NCI-H2107 treated with DMSO at 0.1 percent for 48 hours (cell line): ENCODE data around the gene APRT.
A peak's percentile ranks its signal among the peaks of the same experiment; 100 is the strongest.
"Not testable (repeated sequence)": the region's sequence is repeated elsewhere in the genome, so short reads cannot be mapped to it uniquely, and the experiment has no call there.

ENCODE experiments used
- DNase-seq: peaks from one replicate; lab custom pipeline; 2025; ENCODE audit not compliant: unreplicated experiment; lab: John Stamatoyannopoulos, UW

The APRT gene

DNA sequence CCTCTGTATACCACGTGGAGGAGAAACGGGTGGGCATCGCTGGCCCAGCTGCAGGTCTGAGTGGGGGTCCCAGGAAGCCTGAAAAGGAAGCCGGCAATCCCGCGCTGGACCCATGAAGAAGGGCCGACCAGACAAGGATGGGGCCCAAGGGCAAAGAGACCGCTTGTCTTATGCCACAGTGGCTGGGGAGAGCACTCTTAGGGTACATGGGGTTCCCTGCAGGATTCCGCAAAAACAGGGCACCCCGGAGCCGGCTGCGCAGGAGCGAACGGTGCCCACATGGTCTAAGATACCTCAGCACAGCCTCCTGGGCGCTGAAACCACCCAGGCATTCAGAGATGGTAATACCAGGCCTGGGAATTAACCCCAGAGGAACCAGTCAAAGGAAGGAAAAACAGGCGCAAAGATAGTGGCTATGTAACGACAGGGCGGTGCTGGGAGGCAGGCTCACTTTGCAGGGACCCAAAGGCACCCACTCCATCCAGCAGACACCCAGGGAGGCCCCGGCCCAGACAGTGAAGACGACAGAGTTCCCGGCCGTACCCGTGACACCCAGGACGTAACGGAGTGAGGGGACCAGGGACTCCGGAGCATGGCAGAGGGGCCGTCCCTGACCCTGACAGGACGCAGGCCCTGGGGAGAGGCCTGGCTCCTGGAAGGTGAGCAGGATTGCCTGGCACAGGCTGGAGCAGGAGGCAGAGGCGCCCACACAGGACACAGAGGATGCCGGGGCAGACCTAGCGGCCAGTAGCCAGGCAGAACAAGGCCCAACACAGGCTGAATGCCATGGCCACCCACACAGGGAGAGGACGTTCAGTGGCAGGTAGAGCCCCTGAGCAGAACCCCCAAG lies 37.0 kb downstream of the APRT start:
- DNase-seq: no peak

- DNase-seq: no peak
These were observed 37.9 kb downstream of the APRT start for GRCh38 chr16:88773812-88774291.

GRCh38 chr16:88772871-88773811 lies 38.6 kb downstream of the APRT start:
- DNase-seq: no peak

GRCh38 chr16:88771781-88772180 lies 39.9 kb downstream of the APRT start:
- DNase-seq: not testable (repeated sequence)

GRCh38 chr16:88771294-88771772 lies 40.4 kb downstream of the APRT start:
- DNase-seq: no peak

DNA sequence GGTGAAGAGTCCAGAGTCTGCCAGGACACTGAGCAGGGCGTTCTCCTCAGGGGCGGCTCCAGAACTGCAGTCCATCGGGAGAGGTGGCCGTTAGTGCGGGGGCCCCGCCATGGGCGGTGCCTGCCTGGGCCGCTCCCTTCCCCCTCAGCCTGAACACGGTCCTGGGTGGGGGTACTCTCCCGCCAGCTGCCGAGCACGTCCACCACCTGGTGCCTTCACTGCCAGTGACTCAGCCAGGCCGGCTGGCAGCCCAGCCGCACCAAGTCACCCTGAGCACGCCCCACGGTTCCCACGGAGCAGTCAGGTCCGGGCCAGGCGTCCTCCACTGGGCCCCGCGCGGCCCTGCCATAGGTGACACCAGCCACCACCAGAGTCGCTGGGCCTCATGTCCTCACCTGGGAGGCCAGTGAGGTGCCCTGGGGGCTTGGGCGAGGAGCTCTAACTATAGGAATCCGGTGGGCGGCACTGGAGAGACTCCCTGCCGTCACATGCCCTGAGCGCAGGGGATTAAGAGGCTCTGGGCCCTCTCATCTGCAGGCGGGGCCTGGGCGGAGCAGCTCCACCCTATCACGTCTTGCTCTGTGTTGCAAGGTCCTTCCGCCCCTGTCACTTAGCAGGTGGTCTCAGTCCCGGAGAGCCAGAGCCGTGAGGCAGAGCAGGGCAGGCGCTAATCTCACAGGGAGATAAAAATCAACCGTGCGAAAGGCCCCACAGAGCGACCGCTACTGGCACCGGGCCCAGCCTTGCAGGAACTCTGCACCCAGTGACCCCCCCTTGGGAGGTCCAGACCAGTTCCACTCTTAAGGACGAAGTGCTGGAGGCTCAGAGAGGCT lies 41.1 kb downstream of the APRT start:
- DNase-seq: peak; percentile 9

DNA sequence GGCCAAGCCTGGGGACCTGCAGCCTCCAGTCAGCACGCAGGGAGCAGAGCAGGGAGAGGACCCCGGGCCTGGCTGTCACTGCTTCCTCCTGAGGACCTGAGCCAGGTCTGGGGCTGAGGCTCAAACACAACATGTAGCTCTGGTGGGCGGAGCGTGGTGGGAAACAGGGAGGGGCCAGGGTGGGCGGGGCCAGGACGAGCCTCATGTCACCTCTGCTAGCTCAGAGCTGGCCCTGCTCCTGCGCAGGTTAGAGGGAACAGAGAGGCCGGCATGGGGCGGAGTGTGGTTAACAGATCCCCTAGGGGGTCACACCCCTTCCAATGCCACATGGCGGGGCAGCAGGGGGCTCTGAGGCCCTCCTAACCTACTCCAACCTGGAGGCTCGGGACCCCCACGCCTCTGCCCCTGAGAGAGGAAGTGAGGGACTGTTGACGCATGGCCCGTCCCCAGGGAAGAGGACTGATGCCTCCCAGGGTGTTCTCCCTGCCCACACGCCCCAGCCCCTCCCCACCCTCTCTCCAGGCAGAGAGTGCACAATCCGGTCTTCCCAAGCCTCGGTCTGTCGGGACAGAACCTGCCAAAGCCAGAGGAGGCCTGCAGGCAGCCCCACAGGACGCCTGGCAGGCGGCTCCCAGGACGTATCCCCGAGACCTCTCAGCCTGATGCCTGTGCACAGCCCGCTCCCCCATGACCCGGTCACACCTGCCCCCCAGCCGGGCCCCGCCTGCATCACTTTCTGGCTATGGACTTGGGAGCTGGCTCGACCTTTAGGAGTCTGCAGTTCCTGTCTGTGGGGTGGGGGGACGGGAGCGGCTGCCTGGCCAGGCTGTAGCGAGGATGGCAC lies 41.9 kb downstream of the APRT start:
- peak; percentile 28 for DNase-seq

GRCh38 chr16:88768071-88768783 lies 43.5 kb downstream of the APRT start:
- DNase-seq: no peak

DNA sequence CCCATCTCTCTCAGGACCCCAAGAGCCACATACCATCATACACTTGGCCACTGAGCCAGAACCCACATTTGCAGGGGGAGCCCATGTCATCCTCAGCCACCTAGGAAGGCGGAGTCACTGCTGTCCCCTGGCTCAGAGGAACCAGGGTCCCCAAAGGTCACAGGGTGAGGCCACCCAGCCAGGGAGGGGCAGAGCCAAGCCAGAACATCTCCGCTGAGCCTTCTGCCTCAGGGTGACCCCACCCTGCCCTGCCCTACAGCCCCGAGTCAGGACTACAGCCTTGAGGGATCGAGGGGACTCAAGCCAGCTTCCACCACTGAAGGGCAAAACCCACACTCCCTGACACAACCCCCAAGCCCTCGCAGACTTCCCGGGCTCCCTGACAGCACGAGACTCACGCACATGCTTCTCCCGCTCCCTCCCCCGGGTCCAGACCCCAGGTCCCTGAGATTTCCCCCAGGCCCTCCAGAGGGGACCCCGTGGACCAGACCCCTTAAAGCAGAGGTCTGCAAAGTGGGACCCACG lies 44.1 kb downstream of the APRT start:
- DNase-seq: no peak

DNA sequence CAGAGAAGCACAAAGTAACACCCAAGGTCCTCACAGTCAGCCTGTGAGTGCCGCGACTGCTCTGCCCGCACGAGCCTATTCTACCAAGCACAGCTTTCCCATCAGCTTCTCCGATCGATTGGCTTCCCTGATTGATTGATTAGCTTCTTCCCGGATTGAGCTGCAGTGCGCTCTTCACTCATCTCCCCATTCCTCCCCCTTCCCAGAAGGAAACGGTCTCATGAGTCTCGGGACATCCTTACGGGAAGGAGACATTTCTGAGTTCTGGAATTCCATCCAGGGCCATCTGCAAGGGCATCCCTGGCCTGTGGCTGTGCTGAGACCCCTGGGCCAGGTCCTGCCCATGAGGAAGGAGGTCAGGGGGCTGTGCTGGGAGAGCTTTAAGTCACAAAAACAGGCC lies 44.8 kb downstream of the APRT start:
- DNase-seq: no peak

- no peak for DNase-seq
These were observed 46.8 kb downstream of the APRT start for GRCh38 chr16:88764913-88765349.

DNA sequence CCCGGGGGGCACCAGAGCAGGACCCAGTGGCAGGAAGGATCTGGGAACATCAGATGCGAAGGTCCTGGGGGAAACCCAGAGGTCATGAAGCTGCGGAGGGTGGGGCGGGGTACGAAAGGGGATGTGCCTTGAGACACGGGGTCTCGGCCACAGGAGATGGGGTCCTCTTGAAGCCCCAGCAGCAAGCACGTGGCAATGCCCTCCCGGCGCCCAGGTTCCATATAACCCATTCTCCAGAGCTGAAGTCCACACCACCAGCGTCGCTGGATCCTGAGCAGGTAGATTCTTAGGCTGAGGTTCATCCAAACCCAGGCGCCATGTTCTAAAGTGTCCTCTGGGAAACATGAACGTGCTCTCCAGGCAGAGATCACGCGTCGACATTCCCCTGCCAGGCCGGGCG lies 47.6 kb downstream of the APRT start:
- no peak for DNase-seq

- no peak for DNase-seq
These were observed 48.1 kb downstream of the APRT start for GRCh38 chr16:88763502-88764053.

- no peak for DNase-seq
These were observed 48.8 kb downstream of the APRT start for GRCh38 chr16:88762941-88763340.

- no peak for DNase-seq
These were observed 49.4 kb downstream of the APRT start for GRCh38 chr16:88762258-88762870.

DNA sequence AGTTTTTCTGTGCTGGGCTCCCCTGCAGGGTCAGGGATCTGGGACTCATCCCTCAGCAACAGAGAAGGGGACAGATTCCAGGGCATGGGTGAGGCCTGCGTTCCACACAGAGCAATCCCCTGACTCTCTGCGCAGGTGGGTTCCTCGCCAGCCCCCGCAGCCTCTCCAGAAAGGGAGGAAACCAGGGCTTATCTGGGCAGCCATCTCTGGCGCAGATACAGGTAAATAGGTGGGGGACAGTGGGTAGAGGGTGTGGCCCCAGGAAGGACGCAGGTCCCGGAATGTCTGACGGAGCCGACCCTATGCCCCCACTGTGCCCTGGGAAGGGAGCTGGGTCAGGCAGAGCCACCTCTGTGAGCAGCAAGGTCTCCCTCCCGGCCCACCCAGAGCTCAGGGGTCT lies 49.9 kb downstream of the APRT start:
- no peak for DNase-seq

DNA sequence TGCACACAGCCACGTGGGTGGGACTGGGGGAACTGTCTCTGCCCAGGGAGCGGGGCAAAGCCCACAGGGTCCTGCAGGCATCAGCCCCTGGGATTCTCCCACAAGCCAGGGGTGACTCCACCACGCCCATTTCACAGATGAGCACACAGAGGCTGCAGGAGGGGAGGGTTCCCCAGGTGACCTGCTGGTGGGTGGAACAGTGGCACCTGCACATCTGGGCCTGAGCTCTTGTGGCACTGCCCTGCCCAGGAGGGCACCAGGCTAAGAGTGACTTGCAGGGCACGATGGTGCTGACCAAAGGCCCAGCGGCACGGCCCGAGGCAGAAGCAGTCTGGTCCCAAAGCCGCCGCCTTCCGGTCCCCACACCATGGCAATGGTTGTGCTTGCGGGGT lies 50.6 kb downstream of the APRT start:
- no peak for DNase-seq

DNA sequence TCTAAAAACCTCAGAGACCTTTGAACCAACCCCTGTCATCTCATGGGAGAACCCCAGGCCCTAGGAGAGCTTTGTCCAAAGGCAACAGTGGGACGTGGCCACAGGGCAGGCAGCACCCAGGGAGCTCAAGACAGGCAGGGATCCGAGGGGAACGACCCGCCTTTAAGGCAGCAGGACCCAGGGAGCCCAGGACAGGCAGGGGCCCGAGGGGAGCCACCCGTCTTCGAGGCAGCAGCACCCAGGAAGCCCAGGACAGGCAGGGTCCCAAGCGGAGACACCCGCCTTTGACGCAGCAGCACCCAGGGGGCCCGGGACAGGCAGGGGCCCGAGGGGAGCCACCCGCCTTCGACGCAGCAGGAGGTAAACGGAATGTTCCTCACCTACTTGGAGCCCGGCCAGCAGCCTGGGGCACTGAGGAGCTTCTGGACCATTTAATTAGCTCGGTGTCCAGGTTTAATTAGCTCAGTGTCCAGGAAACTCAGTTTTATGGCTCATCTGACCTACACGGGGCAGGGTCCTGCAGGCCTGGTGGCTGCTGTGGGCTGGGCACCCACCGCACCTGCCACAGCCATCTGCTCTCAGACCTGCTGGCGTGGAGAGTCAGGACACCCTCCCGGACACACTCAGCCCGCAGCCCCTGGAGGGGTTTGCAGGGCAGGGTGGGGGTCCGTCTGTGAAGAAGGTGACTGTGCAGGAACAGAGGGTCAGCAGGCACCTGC lies 51.1 kb downstream of the APRT start:
- DNase-seq: no peak
